Breast epithelium (tissue), 3 donors: ENCODE results near the gene ANKS4B.

Experiments used
- CTCF ChIP-seq, 3 donors: fragments of 450-650 bp; IDR thresholded peaks; one replicate each; pipeline ENCODE4 v1.5.1; 2016 to 2017; ENCODE audit warnings: antibody characterized with exemption in 3 of 3, mild to moderate bottlenecking in 3 of 3, moderate library complexity in 3 of 3
- POLR2A ChIP-seq: fragments of 450-650 bp; IDR thresholded peaks from one replicate; pipeline ENCODE4 v1.6.1; 2016; ENCODE audit warnings: antibody characterized with exemption, mild to moderate bottlenecking, moderate library complexity

- TF ChIP-seq POLR2A (no peak), CTCF (IDR thresholded peaks at IDR 0.05) (no peak)
Observed at GRCh38 chr16:21228361-21228872, 5.1 kb upstream of the ANKS4B start.
